Astrocyte (in vitro differentiated cells and primary cell): ENCODE data around the gene KRT28. TPM values are rescaled to one million over a fixed set of nuclear protein-coding genes. Genes with fewer than 3 reads are reported as not detected.

Experiments used
- DNase-seq: peaks from one replicate; pipeline ENCODE4 v3.0.0-alpha.2; 2010; ENCODE audit warnings: low read depth
- FAIRE-seq: peaks from 2 replicates; lab custom pipeline; 2011; peaks lifted over from hg19 to GRCh38; lab: Jason Lieb, UNC
- H2AFZ ChIP-seq: 2 replicates; pipeline ENCODE4 v1.6.0; 2012; ENCODE audit warnings: low read depth, low read length, inconsistent platforms
- H3K27ac ChIP-seq: 2 replicates; pipeline ENCODE4 v1.5.1; 2011; ENCODE audit warnings: low read depth, low read length, inconsistent platforms
- H3K27me3 ChIP-seq: 2 replicates; pipeline ENCODE4 v1.6.0; 2011; ENCODE audit warnings: low read length, inconsistent platforms; ENCODE audit not compliant: insufficient read depth
- H3K36me3 ChIP-seq: 2 replicates; pipeline ENCODE4 v1.5.1; 2011; ENCODE audit warnings: low read length, inconsistent platforms; ENCODE audit not compliant: insufficient read depth
- H3K4me1 ChIP-seq: 2 replicates; pipeline ENCODE4 v1.5.1; 2011; ENCODE audit warnings: low read length, inconsistent platforms; ENCODE audit not compliant: insufficient read depth
- H3K4me2 ChIP-seq: 2 replicates; pipeline ENCODE4 v1.6.0; 2012; ENCODE audit warnings: low read length, inconsistent platforms
- H3K4me3 ChIP-seq: 2 replicates; pipeline ENCODE4 v1.5.1; 2011; ENCODE audit warnings: low read depth, mild to moderate bottlenecking, low read length, inconsistent platforms; ENCODE audit not compliant: insufficient read depth
- H3K79me2 ChIP-seq: 2 replicates; pipeline ENCODE4 v1.6.0; 2012; ENCODE audit warnings: mild to moderate bottlenecking, low read length, inconsistent platforms; ENCODE audit not compliant: insufficient read depth
- H3K9ac ChIP-seq: 2 replicates; pipeline ENCODE4 v1.6.0; 2012; ENCODE audit warnings: mild to moderate bottlenecking, low read length, inconsistent platforms
- H3K9me3 ChIP-seq: 2 replicates; pipeline ENCODE4 v1.5.1; 2012; ENCODE audit warnings: low read depth, mild to moderate bottlenecking, low read length, inconsistent platforms; ENCODE audit not compliant: insufficient read depth
- H4K20me1 ChIP-seq: 2 replicates; pipeline ENCODE4 v1.6.0; 2012; ENCODE audit warnings: low read length, inconsistent platforms; ENCODE audit not compliant: insufficient read depth
- H3K27ac Mint-ChIP-seq: one replicate; pipeline ENCODE4 v1.8.0; 2021; ENCODE audit warnings: mild to moderate bottlenecking, mixed read lengths; ENCODE audit not compliant: unreplicated experiment
- H3K27me3 Mint-ChIP-seq: one replicate; pipeline ENCODE4 v1.8.0; 2021; ENCODE audit warnings: low read depth, mixed read lengths; ENCODE audit not compliant: unreplicated experiment
- H3K36me3 Mint-ChIP-seq: one replicate; pipeline ENCODE4 v1.8.0; 2021; ENCODE audit warnings: low read depth, mixed read lengths; ENCODE audit not compliant: unreplicated experiment
- H3K4me1 Mint-ChIP-seq: one replicate; pipeline ENCODE4 v1.8.0; 2021; ENCODE audit warnings: low read depth, mixed read lengths; ENCODE audit not compliant: unreplicated experiment
- H3K4me3 Mint-ChIP-seq: one replicate; pipeline ENCODE4 v1.8.0; 2021; ENCODE audit warnings: mild to moderate bottlenecking, moderate library complexity, mixed read lengths; ENCODE audit not compliant: unreplicated experiment
- H3K9me3 Mint-ChIP-seq: one replicate; pipeline ENCODE4 v1.8.0; 2021; ENCODE audit warnings: mild to moderate bottlenecking, mixed read lengths; ENCODE audit not compliant: unreplicated experiment
- EZH2 ChIP-seq: IDR thresholded peaks from 2 replicates; pipeline ENCODE4 v1.6.1; 2012; ENCODE audit warnings: mild to moderate bottlenecking, low read length, inconsistent platforms; ENCODE audit not compliant: insufficient read depth
- total RNA-seq: library from RNA; stranded (reverse); gene quantifications from 2 replicates; pipeline ENCODE4 v1.2.1, GENCODE V29; 2021
- TF ChIP-seq, protein P1 (sequence below): IDR thresholded peaks from 2 replicates; pipeline ENCODE4 v1.5.1; 2011; ENCODE audit warnings: low read depth, mild to moderate bottlenecking, inconsistent platforms, low read length, moderate library complexity; ENCODE audit not compliant: insufficient read depth

Gene KRT28
- total RNA-seq, 1 donor from 2014 or later: not detected

DNA sequence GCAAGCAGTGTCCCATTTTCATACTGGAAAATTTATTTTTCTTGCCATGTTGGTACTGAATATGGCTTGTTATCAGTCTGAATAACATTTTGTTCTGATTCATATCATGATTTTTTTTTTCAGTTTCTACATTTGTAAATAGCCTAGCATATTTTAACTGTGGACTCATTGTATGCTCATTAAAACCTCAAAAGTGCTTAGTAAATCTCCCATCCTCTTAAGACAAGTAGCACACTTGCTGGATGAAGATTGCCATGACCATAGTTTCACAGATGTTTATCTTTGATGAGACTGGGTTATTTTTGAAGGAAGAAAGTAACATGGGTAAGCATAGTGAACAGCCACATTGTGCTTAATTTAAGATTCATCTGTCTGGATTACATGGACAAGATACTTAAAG is 21.8 kb upstream of the KRT28 start:
- Histone ChIP-seq H2AFZ (no peak overlapping the region), H3K9me3 (no peaks in the 10 kb centered on the region), H4K20me1 (no peaks in the 10 kb centered on the region), H3K36me3 (peaks cover 12% of the 10 kb centered on the region), H3K79me2 (peaks cover 38% of the 10 kb centered on the region), H3K9ac (no peak overlapping the region), H3K4me1 (peaks cover 7% of the 10 kb centered on the region), H3K27ac (no peak overlapping the region), H3K4me2 (no peak overlapping the region), H3K4me3 (no peak overlapping the region), H3K27me3 (no peaks in the 10 kb centered on the region)
- Mint-ChIP-seq H3K27me3 (no peaks in the 10 kb centered on the region), H3K9me3 (no peaks in the 10 kb centered on the region), H3K4me3 (no peak overlapping the region), H3K27ac (no peak overlapping the region), H3K4me1 (peaks cover 15% of the 10 kb centered on the region), H3K36me3 (peaks cover 4% of the 10 kb centered on the region)
- TF ChIP-seq EZH2: no peak
- TF ChIP-seq, protein P1, sequence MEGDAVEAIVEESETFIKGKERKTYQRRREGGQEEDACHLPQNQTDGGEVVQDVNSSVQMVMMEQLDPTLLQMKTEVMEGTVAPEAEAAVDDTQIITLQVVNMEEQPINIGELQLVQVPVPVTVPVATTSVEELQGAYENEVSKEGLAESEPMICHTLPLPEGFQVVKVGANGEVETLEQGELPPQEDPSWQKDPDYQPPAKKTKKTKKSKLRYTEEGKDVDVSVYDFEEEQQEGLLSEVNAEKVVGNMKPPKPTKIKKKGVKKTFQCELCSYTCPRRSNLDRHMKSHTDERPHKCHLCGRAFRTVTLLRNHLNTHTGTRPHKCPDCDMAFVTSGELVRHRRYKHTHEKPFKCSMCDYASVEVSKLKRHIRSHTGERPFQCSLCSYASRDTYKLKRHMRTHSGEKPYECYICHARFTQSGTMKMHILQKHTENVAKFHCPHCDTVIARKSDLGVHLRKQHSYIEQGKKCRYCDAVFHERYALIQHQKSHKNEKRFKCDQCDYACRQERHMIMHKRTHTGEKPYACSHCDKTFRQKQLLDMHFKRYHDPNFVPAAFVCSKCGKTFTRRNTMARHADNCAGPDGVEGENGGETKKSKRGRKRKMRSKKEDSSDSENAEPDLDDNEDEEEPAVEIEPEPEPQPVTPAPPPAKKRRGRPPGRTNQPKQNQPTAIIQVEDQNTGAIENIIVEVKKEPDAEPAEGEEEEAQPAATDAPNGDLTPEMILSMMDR: no peak
- no peak for FAIRE-seq
- peak; percentile 8 for DNase-seq

DNA sequence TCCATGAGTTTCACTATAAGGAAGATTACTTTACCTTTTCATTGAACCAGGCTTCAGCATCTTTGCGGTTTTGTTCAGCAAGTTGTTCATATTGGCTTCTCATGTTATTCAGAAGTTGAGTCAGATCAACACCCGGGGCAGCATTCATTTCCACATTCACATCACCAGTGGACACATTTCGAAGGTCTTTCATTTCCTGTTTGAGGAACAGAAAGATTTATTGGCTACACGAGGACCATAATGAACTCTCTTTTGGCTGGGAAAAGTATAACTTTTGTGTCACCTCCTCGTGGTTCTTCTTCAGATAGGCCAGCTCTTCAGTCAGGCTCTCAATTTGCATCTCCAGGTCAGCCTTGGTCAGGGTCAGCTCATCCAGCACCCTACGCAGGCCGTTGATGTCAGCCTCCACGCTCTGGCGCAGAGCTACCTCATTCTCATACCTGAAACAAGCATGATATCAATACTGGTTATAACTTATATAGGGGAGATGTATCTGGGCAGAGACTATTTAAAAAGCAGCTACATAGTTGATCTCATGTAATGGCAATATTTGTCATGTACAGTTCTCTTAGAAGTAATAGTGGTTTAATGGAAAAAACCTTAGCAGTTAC is 20.6 kb upstream of the KRT28 start:
- no peak overlapping the region for H3K4me3 ChIP-seq
- Mint-ChIP-seq H3K27ac (peak overlapping the region; percentile 80), H3K4me3 (peak overlapping the region; percentile 94), H3K36me3 (peaks cover 5% of the 10 kb centered on the region), H3K9me3 (no peaks in the 10 kb centered on the region), H3K27me3 (no peaks in the 10 kb centered on the region), H3K4me1 (peaks cover 13% of the 10 kb centered on the region)
- H3K4me1 ChIP-seq: peaks cover 7% of the 10 kb centered on the region
- H3K27me3 ChIP-seq: no peaks in the 10 kb centered on the region
- H2AFZ ChIP-seq: no peak overlapping the region
- no peaks in the 10 kb centered on the region for H3K9me3 ChIP-seq
- DNase-seq: no peak
- no peak overlapping the region for H3K27ac ChIP-seq
- peak overlapping the region; percentile 87 for H3K4me2 ChIP-seq
- H3K36me3 ChIP-seq: peaks cover 13% of the 10 kb centered on the region
- no peak for TF ChIP-seq EZH2
- TF ChIP-seq, protein P1: no peak
- no peaks in the 10 kb centered on the region for H4K20me1 ChIP-seq
- FAIRE-seq: no peak
- no peak overlapping the region for H3K9ac ChIP-seq
- H3K79me2 ChIP-seq: peaks cover 26% of the 10 kb centered on the region

DNA sequence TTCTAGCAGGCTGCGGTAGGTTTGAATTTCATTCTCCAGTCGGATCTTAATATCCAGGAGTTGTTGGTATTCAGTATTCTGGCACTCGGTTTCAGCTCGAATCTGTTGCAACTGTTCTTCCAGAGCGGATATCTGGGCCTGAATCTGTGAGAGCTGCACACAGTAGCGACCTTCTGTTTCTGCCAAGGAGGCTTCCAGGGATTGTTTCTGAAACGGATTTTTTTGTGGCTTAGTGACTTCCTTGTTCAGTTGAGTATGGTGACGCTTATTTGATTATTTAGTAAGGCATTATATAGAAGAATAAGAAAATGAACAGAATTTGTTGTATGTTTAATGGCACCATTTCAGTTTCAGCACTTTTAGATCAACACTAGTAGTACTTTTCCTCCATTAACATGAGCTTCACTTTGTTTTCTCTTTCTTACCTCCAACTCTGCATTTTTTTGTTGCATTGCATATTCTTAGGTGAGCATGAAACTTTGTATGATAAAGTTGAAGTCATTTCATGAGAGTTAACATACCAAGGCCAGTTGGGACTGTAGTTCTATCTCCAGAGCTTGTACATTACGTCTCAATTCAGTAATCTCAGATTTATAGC is 19.9 kb upstream of the KRT28 start:
- Mint-ChIP-seq H3K27ac (peak overlapping the region; percentile 96), H3K27me3 (no peaks in the 10 kb centered on the region)

More for the DNA sequence above, 19.9 kb upstream of the KRT28 start:
- H3K9me3 ChIP-seq: no peaks in the 10 kb centered on the region
- no peaks in the 10 kb centered on the region for H4K20me1 ChIP-seq
- no peak for TF ChIP-seq EZH2
- TF ChIP-seq, protein P1: no peak
- peak overlapping the region; percentile 78 for H3K4me3 ChIP-seq
- H2AFZ ChIP-seq: peak overlapping the region; percentile 43
- peak overlapping the region; percentile 80 for H3K9ac ChIP-seq
- H3K4me1 ChIP-seq: peaks cover 7% of the 10 kb centered on the region
- H3K36me3 ChIP-seq: peaks cover 13% of the 10 kb centered on the region
- H3K4me2 ChIP-seq: peak overlapping the region; percentile 87
- Mint-ChIP-seq H3K36me3 (peaks cover 5% of the 10 kb centered on the region), H3K4me1 (peaks cover 13% of the 10 kb centered on the region), H3K9me3 (no peaks in the 10 kb centered on the region), H3K4me3 (peak overlapping the region; percentile 94)
- no peaks in the 10 kb centered on the region for H3K27me3 ChIP-seq
- DNase-seq (peak; percentile 13), FAIRE-seq (no peak)
- peaks cover 24% of the 10 kb centered on the region for H3K79me2 ChIP-seq
- peak overlapping the region; percentile 80 for H3K27ac ChIP-seq
